Activated CD8-positive, alpha-beta memory T cell treated with anti-CD3 and anti-CD28 coated beads for 1 hour (primary cell): ENCODE data around the gene OR51B5.
"Not testable (repeated sequence)": the region's sequence is repeated elsewhere in the genome, so short reads cannot be mapped to it uniquely, and the experiment has no call there.

Source experiments
- DNase-seq, 2 donors: peaks; one replicate each; pipeline ENCODE4 v3.0.0-alpha.2; 2020; ENCODE audit warnings: low read depth in 1 of 2; ENCODE audit errors: extremely low read depth in 1 of 2

OR51B5 gene

GRCh38 chr11:5336331-5336730 lies 7.0 kb downstream of the OR51B5 start:
- no peak for DNase-seq

GRCh38 chr11:5335170-5335569 lies 8.2 kb downstream of the OR51B5 start:
- DNase-seq: no peak

GRCh38 chr11:5324197-5324596 lies 19.1 kb downstream of the OR51B5 start, which contains the start of gene OR51B2:
Gene OR51B2 (minus strand): TSS chr11:5324297. CDS start chr11:5324297, 0 bp downstream.
- no peak for DNase-seq

GRCh38 chr11:5317292-5317691 lies 26.0 kb downstream of the OR51B5 start:
- DNase-seq: no peak

GRCh38 chr11:5313326-5314023 lies 29.8 kb downstream of the OR51B5 start:
- not testable (repeated sequence) for DNase-seq

- no peak for DNase-seq
Measured at GRCh38 chr11:5310423-5310822, 32.9 kb downstream of the OR51B5 start.

GRCh38 chr11:5307256-5308019 lies 35.9 kb downstream of the OR51B5 start:
- no peak for DNase-seq

GRCh38 chr11:5304046-5304445 lies 39.3 kb downstream of the OR51B5 start:
- DNase-seq: no peak

GRCh38 chr11:5303626-5304025 lies 39.7 kb downstream of the OR51B5 start:
- DNase-seq: no peak

- no peak for DNase-seq
Measured at GRCh38 chr11:5301846-5302245, 41.5 kb downstream of the OR51B5 start, which contains the start of gene OR51B4. Gene OR51B4 (minus strand): TSS chr11:5301946. CDS start chr11:5301946, 0 bp downstream.

GRCh38 chr11:5300251-5300650 lies 43.1 kb downstream of the OR51B5 start:
- DNase-seq: no peak

- DNase-seq: no peak
Measured at GRCh38 chr11:5298451-5298850, 44.9 kb downstream of the OR51B5 start.

GRCh38 chr11:5297721-5298323 lies 45.5 kb downstream of the OR51B5 start:
- DNase-seq: no peak

- DNase-seq: not testable (repeated sequence)
Measured at GRCh38 chr11:5294342-5294995, 48.9 kb downstream of the OR51B5 start.

GRCh38 chr11:5293028-5293427 lies 50.3 kb downstream of the OR51B5 start:
- DNase-seq: no peak
